OCI-LY1 (cell line): Measurements from ENCODE around the gene GXYLT2.

Experiments used
- H2AFZ ChIP-seq: fragments of 200-600 bp; sonication (generic), shearing (Covaris generic); 2 replicates; pipeline ENCODE4 v1.6.0; 2014; ENCODE audit warnings: antibody characterized with exemption, mild to moderate bottlenecking, low read length
- H3F3A ChIP-seq: fragments of 200-600 bp; sonication (generic), shearing (Covaris generic); 2 replicates; pipeline ENCODE4 v1.6.0; 2014; ENCODE audit warnings: mild to moderate bottlenecking, antibody characterized with exemption, low read length, moderate library complexity; ENCODE audit not compliant: insufficient read depth
- H3K27ac ChIP-seq: fragments of 200-600 bp; sonication (generic); 2 replicates; pipeline ENCODE4 v1.5.1; 2014; ENCODE audit warnings: low read length, mixed run types, mild to moderate bottlenecking, low read depth; ENCODE audit not compliant: poor library complexity, severe bottlenecking
- H3K27me3 ChIP-seq: fragments of 200-600 bp; sonication (generic); 2 replicates; pipeline ENCODE4 v1.6.0; 2014; ENCODE audit warnings: antibody characterized with exemption, mild to moderate bottlenecking, low read length, moderate library complexity; ENCODE audit not compliant: insufficient read depth
- H3K36me3 ChIP-seq: fragments of 200-600 bp; sonication (generic); 2 replicates; pipeline ENCODE4 v1.6.1; 2014; ENCODE audit warnings: mild to moderate bottlenecking, antibody characterized with exemption, low read length, moderate library complexity, mixed read lengths; ENCODE audit not compliant: insufficient read depth
- H3K4me1 ChIP-seq: fragments of 200-600 bp; sonication (generic); 2 replicates; pipeline ENCODE4 v1.5.1; 2014; ENCODE audit warnings: mild to moderate bottlenecking, low read length, moderate library complexity; ENCODE audit not compliant: insufficient read depth, severe bottlenecking
- H3K4me2 ChIP-seq: fragments of 200-600 bp; sonication (generic), shearing (Covaris generic); 2 replicates; pipeline ENCODE4 v1.6.1; 2014; ENCODE audit warnings: low read length
- H3K4me3 ChIP-seq: fragments of 200-600 bp; sonication (generic); 2 replicates; pipeline ENCODE4 v1.5.1; 2014; ENCODE audit warnings: low read length, low read depth, mild to moderate bottlenecking, mixed read lengths; ENCODE audit not compliant: poor library complexity, severe bottlenecking
- H3K79me2 ChIP-seq: fragments of 200-600 bp; shearing (Covaris generic); 2 replicates; pipeline ENCODE4 v1.6.1; 2016; ENCODE audit warnings: mixed run types, low read length, mixed read lengths; ENCODE audit not compliant: insufficient read depth
- H3K9ac ChIP-seq: fragments of 200-600 bp; sonication (generic), shearing (Covaris generic); 2 replicates; pipeline ENCODE4 v1.6.1; 2014; ENCODE audit warnings: mild to moderate bottlenecking, low read length, mixed read lengths
- H3K9me2 ChIP-seq: fragments of 200-600 bp; sonication (generic), shearing (Covaris generic); 2 replicates; pipeline ENCODE4 v1.6.1; 2014; ENCODE audit warnings: low read depth, mild to moderate bottlenecking, low read length, mixed read lengths
- H3K9me3 ChIP-seq: fragments of 200-600 bp; shearing (Covaris generic); 2 replicates; pipeline ENCODE4 v1.6.1; 2014; ENCODE audit warnings: low read length, mixed read lengths
- H4K20me1 ChIP-seq: fragments of 200-600 bp; sonication (generic), shearing (Covaris generic); 2 replicates; pipeline ENCODE4 v1.6.0; 2016; ENCODE audit warnings: mild to moderate bottlenecking, low read length; ENCODE audit not compliant: insufficient read depth
- EZH2 ChIP-seq: fragments of 200-600 bp; sonication (generic), shearing (Covaris generic); IDR thresholded peaks from 2 replicates; pipeline ENCODE4 v1.8.0; 2017; ENCODE audit warnings: borderline replicate concordance, mixed run types, mild to moderate bottlenecking, antibody characterized with exemption, low read length, moderate library complexity, mixed read lengths
- TF ChIP-seq, protein P1 (sequence below): fragments of 200-600 bp; sonication (generic), shearing (Covaris generic); IDR thresholded peaks from 2 replicates; pipeline ENCODE4 v1.5.1; 2017; ENCODE audit warnings: mild to moderate bottlenecking, antibody characterized with exemption, low read length, moderate library complexity, mixed read lengths

The GXYLT2 gene

DNA sequence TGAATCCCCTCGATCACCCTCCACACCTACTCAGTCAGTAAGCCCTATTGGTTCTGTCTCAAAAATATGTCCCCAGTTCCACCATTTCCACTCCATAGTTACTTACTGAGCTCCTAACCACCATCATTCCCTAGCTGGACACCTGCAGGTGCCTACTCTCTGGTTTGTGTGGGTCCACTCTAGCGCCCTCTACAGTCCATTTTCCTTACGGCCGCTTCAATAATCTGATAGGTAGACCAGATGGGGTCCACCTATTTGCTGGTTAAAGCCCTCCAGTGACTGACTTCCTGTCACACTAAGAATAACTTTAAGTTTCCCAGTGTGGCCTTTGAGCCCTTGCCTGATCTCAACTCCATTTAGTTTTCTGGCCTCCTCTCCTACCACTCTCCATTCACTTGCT is 5.0 kb downstream of the GXYLT2 start:
- H3K4me2 ChIP-seq = no peak overlapping the region
- no peaks in the 10 kb centered on the region for H3K79me2 ChIP-seq
- no peak overlapping the region for H2AFZ ChIP-seq

DNA sequence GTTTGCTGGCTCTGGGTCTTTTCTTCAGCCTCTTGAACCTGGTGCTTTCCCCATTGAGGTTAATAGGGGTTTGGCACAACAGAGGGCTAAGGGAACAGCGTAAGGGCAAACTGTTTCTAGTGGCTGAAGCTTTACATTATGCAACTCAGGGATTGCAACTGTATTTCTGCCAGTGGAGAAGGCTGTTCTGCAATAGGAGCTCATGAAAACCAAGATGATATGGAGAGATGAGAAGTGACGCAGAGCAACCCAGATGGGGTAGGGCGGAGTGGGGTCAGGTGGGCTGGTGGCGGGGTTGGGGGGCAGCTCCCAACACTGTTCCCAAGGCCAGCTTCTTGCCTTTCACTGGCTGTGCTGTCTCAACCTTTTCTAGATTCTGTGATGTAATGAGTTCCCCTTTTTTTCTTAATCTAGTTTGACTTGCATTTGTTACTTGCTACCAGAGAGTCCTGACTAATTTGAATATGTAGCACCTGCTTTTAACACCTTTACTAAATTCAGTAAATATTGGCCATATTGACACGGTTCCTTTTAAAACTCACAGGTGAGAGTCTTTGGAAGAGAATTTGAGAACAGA is 7.2 kb downstream of the GXYLT2 start:
- H3K4me3 ChIP-seq = no peak overlapping the region
- H3K9me2 ChIP-seq = no peaks in the 10 kb centered on the region
- H3K27ac ChIP-seq = no peak overlapping the region
- H3K9me3 ChIP-seq = no peaks in the 10 kb centered on the region
- no peaks in the 10 kb centered on the region for H3K36me3 ChIP-seq
- H3K27me3 ChIP-seq = no peaks in the 10 kb centered on the region
- no peaks in the 10 kb centered on the region for H3K79me2 ChIP-seq
- TF ChIP-seq EZH2 = no peak
- TF ChIP-seq, protein P1, sequence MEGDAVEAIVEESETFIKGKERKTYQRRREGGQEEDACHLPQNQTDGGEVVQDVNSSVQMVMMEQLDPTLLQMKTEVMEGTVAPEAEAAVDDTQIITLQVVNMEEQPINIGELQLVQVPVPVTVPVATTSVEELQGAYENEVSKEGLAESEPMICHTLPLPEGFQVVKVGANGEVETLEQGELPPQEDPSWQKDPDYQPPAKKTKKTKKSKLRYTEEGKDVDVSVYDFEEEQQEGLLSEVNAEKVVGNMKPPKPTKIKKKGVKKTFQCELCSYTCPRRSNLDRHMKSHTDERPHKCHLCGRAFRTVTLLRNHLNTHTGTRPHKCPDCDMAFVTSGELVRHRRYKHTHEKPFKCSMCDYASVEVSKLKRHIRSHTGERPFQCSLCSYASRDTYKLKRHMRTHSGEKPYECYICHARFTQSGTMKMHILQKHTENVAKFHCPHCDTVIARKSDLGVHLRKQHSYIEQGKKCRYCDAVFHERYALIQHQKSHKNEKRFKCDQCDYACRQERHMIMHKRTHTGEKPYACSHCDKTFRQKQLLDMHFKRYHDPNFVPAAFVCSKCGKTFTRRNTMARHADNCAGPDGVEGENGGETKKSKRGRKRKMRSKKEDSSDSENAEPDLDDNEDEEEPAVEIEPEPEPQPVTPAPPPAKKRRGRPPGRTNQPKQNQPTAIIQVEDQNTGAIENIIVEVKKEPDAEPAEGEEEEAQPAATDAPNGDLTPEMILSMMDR = no peak
- no peak overlapping the region for H2AFZ ChIP-seq
- no peaks in the 10 kb centered on the region for H3K4me1 ChIP-seq
- H4K20me1 ChIP-seq = no peaks in the 10 kb centered on the region
- H3K9ac ChIP-seq = no peak overlapping the region
- H3K4me2 ChIP-seq = no peak overlapping the region
- no peaks in the 10 kb centered on the region for H3F3A ChIP-seq

More for the DNA sequence above, 5.0 kb downstream of the GXYLT2 start:
- Histone ChIP-seq H3K9ac (no peak overlapping the region), H3K36me3 (no peaks in the 10 kb centered on the region), H4K20me1 (no peaks in the 10 kb centered on the region), H3K27me3 (0 out of 2 replicates have a peak, but pooled peaks cover 3% of the 10 kb centered on the region), H3K9me2 (no peaks in the 10 kb centered on the region), H3K4me3 (no peak overlapping the region), H3F3A (no peaks in the 10 kb centered on the region), H3K9me3 (no peaks in the 10 kb centered on the region), H3K4me1 (no peaks in the 10 kb centered on the region), H3K27ac (no peak overlapping the region)
- TF ChIP-seq, protein P1 = peak; percentile 56
- TF ChIP-seq EZH2 = no peak

DNA sequence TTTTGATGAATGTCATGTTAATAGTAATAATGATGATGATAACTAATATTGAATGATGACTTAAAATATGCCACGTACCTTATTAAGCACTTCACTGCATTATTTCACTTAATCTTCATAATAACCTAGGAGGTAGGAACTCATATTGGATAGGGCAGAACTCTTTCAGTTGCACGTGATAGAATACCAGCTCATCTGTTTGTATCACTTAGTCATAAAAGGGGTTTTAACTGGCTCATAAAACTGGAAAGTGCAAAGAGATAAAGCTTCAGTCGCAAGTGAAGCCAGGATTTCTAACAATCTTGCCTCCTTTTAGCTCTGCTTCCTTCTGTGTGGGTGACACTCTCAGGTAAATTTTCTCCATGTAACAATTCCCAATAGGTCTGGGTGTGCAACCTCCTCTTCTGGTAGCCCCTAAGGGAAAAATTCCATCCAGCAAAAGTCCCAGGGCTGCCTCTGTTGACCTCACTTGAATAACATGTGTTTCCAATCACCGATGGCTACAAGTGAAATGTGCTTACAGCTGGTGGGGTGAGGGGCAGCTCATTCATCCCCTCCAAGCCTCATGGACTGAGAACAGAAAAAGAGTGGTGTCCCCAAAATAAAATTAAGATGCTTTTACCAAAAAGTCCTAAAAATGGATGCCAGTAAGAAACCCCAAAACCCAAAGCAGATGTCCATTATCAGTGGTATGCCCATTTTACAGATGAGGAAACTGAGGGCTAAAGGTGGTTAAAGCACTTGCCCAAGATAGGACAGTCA is 9.3 kb downstream of the GXYLT2 start:
- no peaks in the 10 kb centered on the region for H3K9me3 ChIP-seq
- no peak overlapping the region for H2AFZ ChIP-seq
- H3K9ac ChIP-seq = no peak overlapping the region
- no peak for TF ChIP-seq EZH2
- TF ChIP-seq, protein P1 = no peak
- no peak overlapping the region for H3K4me3 ChIP-seq
- no peaks in the 10 kb centered on the region for H4K20me1 ChIP-seq
- H3K4me1 ChIP-seq = no peaks in the 10 kb centered on the region
- H3K79me2 ChIP-seq = no peaks in the 10 kb centered on the region
- H3K4me2 ChIP-seq = no peak overlapping the region
- no peaks in the 10 kb centered on the region for H3F3A ChIP-seq
- no peaks in the 10 kb centered on the region for H3K36me3 ChIP-seq
- no peaks in the 10 kb centered on the region for H3K27me3 ChIP-seq
- H3K9me2 ChIP-seq = no peaks in the 10 kb centered on the region
- no peak overlapping the region for H3K27ac ChIP-seq
